Lower leg skin (tissue), 3 donors: Measurements from ENCODE around the gene GALK2.

Experiments used
- CTCF ChIP-seq, 3 donors: fragments of 450-650 bp; IDR thresholded peaks; one replicate each; pipeline ENCODE4 v1.5.1; 2016; ENCODE audit warnings: antibody characterized with exemption in 3 of 3, mild to moderate bottlenecking in 3 of 3, moderate library complexity in 2 of 3
- POLR2A ChIP-seq, 2 donors: fragments of 450-650 bp; IDR thresholded peaks; one replicate each; pipeline ENCODE4 v1.6.1; 2016 to 2017; ENCODE audit warnings: antibody characterized with exemption in 2 of 2, mild to moderate bottlenecking in 1 of 2, moderate library complexity in 1 of 2

GRCh38 chr15:49121901-49122300 lies 48.1 kb upstream of the GALK2 start:
- TF ChIP-seq POLR2A (IDR thresholded peaks at IDR 0.05) (no peak), CTCF (IDR thresholded peaks at IDR 0.05) (no peak)
